GM12892 (cell line): Measurements from ENCODE around the gene SQOR.

ENCODE experiments used
- POLR2A ChIP-seq: IDR thresholded peaks from 2 replicates; pipeline ENCODE4 v1.6.1; 2011; ENCODE audit warnings: low read depth, low read length, control low read depth
- POLR2AphosphoS5 ChIP-seq: IDR thresholded peaks from 2 replicates; pipeline ENCODE4 v1.6.1; 2011; ENCODE audit warnings: low read depth, low read length, control low read depth

DNA sequence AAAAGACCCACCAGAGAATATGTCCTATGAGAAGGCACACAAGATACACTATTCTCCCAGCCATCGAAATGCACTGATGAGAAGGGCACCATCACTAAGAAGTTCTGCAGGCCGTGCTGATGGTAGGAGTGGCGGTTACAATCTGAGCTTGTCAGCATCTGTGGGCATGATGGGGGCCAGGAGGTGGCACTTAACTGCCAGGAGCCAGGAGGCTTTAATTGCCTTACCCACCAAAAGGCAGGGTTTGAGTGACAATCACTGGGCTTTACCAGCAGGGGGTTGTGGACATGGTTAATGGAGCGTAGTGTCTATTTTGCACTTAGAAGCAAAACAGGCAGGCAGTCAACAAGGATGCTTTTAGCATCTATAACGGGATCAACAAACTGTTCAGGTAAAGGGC is 16.0 kb upstream of the SQOR start:
- TF ChIP-seq POLR2AphosphoS5 (no peak), POLR2A (no peak)
